Islet of Langerhans (tissue), 1 donor: ENCODE measurements around the gene VNN1.
A peak's percentile ranks its signal among the peaks of the same experiment; 100 is the strongest.

Experiments used
- FAIRE-seq: peaks from one replicate; lab custom pipeline; 2011; peaks lifted over from hg19 to GRCh38; lab: Jason Lieb, UNC

VNN1 gene

GRCh38 chr6:132713352-132714134 is at the start of gene VNN1:
TSS of gene VNN1 (minus strand) at chr6:132714055. CDS start at chr6:132714035, 20 bp downstream.
- no peak for FAIRE-seq

GRCh38 chr6:132763269-132763668 is 49.4 kb upstream of the VNN1 start:
- no peak for FAIRE-seq

- no peak for FAIRE-seq
These were observed 46.4 kb upstream of the VNN1 start for GRCh38 chr6:132760256-132760655.

- FAIRE-seq = no peak
These were observed 44.8 kb upstream of the VNN1 start for GRCh38 chr6:132758689-132759088.

GRCh38 chr6:132752255-132752654 is 38.4 kb upstream of the VNN1 start:
- no peak for FAIRE-seq

GRCh38 chr6:132751828-132752227 is 38.0 kb upstream of the VNN1 start:
- FAIRE-seq = no peak

- FAIRE-seq = no peak
These were observed 37.5 kb upstream of the VNN1 start for GRCh38 chr6:132751306-132751705.

- FAIRE-seq = peak; percentile 27
These were observed 36.8 kb upstream of the VNN1 start for GRCh38 chr6:132750455-132751248.

- FAIRE-seq = no peak
These were observed 35.3 kb upstream of the VNN1 start for GRCh38 chr6:132749111-132749510.

- no peak for FAIRE-seq
These were observed 34.6 kb upstream of the VNN1 start for GRCh38 chr6:132748446-132748845.

GRCh38 chr6:132746048-132746447 is 32.2 kb upstream of the VNN1 start:
- no peak for FAIRE-seq

GRCh38 chr6:132742495-132742894 is 28.6 kb upstream of the VNN1 start:
- FAIRE-seq = no peak

GRCh38 chr6:132741281-132741680 is 27.4 kb upstream of the VNN1 start:
- FAIRE-seq = no peak

- peak; percentile 96 for FAIRE-seq
These were observed 22.4 kb upstream of the VNN1 start for GRCh38 chr6:132736239-132736638.

GRCh38 chr6:132734694-132735236 is 20.9 kb upstream of the VNN1 start:
- FAIRE-seq = peak; percentile 66

GRCh38 chr6:132733814-132734213 is 20.0 kb upstream of the VNN1 start:
- no peak for FAIRE-seq

- FAIRE-seq = no peak
These were observed 19.4 kb upstream of the VNN1 start for GRCh38 chr6:132733283-132733682.

- FAIRE-seq = no peak
These were observed 17.2 kb upstream of the VNN1 start for GRCh38 chr6:132731086-132731485.

- peak; percentile 99 for FAIRE-seq
These were observed 16.7 kb upstream of the VNN1 start for GRCh38 chr6:132730560-132730959.

GRCh38 chr6:132728616-132729015 is 14.8 kb upstream of the VNN1 start:
- no peak for FAIRE-seq

GRCh38 chr6:132726608-132726975 is 12.7 kb upstream of the VNN1 start:
- no peak for FAIRE-seq

- no peak for FAIRE-seq
These were observed 12.2 kb upstream of the VNN1 start for GRCh38 chr6:132725947-132726607.

- no peak for FAIRE-seq
These were observed 11.6 kb upstream of the VNN1 start for GRCh38 chr6:132725471-132725870.
